DMS153 (cell line): ENCODE results near the gene KCTD16.
A peak's percentile ranks its signal among the peaks of the same experiment; 100 is the strongest.

Source experiments
- DNase-seq: peaks from one replicate; lab custom pipeline; 2025; lab: John Stamatoyannopoulos, UW

Gene KCTD16

GRCh38 chr5:144166696-144167095 is 4.0 kb upstream of the KCTD16 start:
- no peak for DNase-seq

GRCh38 chr5:144167998-144168397 is 2.7 kb upstream of the KCTD16 start:
- no peak for DNase-seq

- DNase-seq, result no peak
Measured at GRCh38 chr5:144169904-144170275, 783 bp upstream of the KCTD16 start.

GRCh38 chr5:144173766-144174165 is 3.1 kb downstream of the KCTD16 start:
- no peak for DNase-seq

- no peak for DNase-seq
Measured at GRCh38 chr5:144177548-144177947, 6.9 kb downstream of the KCTD16 start.

- no peak for DNase-seq
Measured at GRCh38 chr5:144179226-144179625, 8.6 kb downstream of the KCTD16 start.

- no peak for DNase-seq
Measured at GRCh38 chr5:144183254-144183889, 12.7 kb downstream of the KCTD16 start.

GRCh38 chr5:144187699-144188294 is 17.1 kb downstream of the KCTD16 start:
- peak; percentile 69 for DNase-seq

- no peak for DNase-seq
Measured at GRCh38 chr5:144189800-144190429, 19.2 kb downstream of the KCTD16 start.

- no peak for DNase-seq
Measured at GRCh38 chr5:144191531-144191930, 20.9 kb downstream of the KCTD16 start.

- DNase-seq, result peak; percentile 11
Measured at GRCh38 chr5:144191998-144192397, 21.3 kb downstream of the KCTD16 start.

- no peak for DNase-seq
Measured at GRCh38 chr5:144192661-144193060, 22.0 kb downstream of the KCTD16 start.

GRCh38 chr5:144194144-144194543 is 23.5 kb downstream of the KCTD16 start:
- DNase-seq, result no peak

GRCh38 chr5:144195448-144195847 is 24.8 kb downstream of the KCTD16 start:
- DNase-seq, result no peak

- no peak for DNase-seq
Measured at GRCh38 chr5:144196612-144197011, 25.9 kb downstream of the KCTD16 start.

GRCh38 chr5:144198386-144198785 is 27.7 kb downstream of the KCTD16 start:
- DNase-seq, result peak; percentile 72

- DNase-seq, result no peak
Measured at GRCh38 chr5:144201588-144201987, 30.9 kb downstream of the KCTD16 start.

- no peak for DNase-seq
Measured at GRCh38 chr5:144202072-144202471, 31.4 kb downstream of the KCTD16 start.

- no peak for DNase-seq
Measured at GRCh38 chr5:144202726-144203125, 32.1 kb downstream of the KCTD16 start.

- peak; percentile 30 for DNase-seq
Measured at GRCh38 chr5:144203750-144204596, 33.3 kb downstream of the KCTD16 start.

GRCh38 chr5:144205141-144205551 is 34.5 kb downstream of the KCTD16 start:
- no peak for DNase-seq

GRCh38 chr5:144206141-144206540 is 35.5 kb downstream of the KCTD16 start:
- DNase-seq, result no peak
